ENCODE measurements around the gene PGAP2. TPM values are rescaled to one million over a fixed set of nuclear protein-coding genes. Genes with fewer than 3 reads are reported as not detected.

PGAP2 gene
- total and polyA plus RNA-seq, 2 donors (not counting 3 experiments of a cell fraction or from before 2014, with no cell fraction given), result 18.3 to 34.1 TPM

DNA sequence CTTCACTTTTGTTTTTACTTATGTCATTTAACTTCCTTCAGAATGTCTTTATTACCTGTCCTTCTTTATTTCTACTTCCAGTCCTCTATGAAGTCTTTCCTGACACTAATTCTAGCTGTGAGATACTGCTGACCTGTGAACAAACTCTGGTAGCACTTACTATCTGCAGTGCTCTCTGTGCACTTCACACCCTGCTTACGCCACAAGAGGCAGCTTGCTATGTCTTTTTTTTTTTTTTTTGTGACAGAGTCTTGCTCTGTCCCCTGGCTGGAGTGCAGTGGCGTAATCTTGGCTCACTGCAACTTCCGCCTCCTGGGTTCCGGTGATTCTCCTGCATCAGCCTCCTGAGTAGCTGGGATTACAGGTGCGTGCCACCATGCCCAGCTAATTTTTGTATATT is 57.8 kb downstream of the PGAP2 start:
- H3K4me2 ChIP-seq (ENCODE audit: insufficient read depth, low read length), result peak overlapping the region; percentile 68
- no peaks in the 10 kb centered on the region for H3K9me1 ChIP-seq (replicated peaks; ENCODE audit: control insufficient read depth, extremely low read depth, insufficient read depth, low read length)
- ChIA-PET POLR2A (interaction anchor here (0.7 kb wide), 1 partner anchor 15 kb away, joined by 5 read pairs; no protein-coding TSS in a partner anchor), CTCF (interaction anchor here (0.5 to 2.6 kb wide), 6 partner anchors 11 to 267 kb away, joined by 3 to 35 read pairs (median 5); partner anchors contain the start of gene STIM1)
- peaks cover 14% of the 10 kb centered on the region for H3K79me2 ChIP-seq (ENCODE audit: control insufficient read depth, insufficient read depth, low read length)
- dilution Hi-C loops (cut with MboI; ENCODE audit: extremely low pct_ligation_motif_present, low sequenced_read_pairs) (loop anchor here (25.0 kb wide), 1 partner anchor 196 kb away; no protein-coding TSS in a partner anchor), intact Hi-C loops (cut with micrococcal nuclease) (loop anchor here (1.0 kb wide), 1 partner anchor 14 kb away; no protein-coding TSS in a partner anchor)
- no peaks in the 10 kb centered on the region for H3K36me3 ChIP-seq (ENCODE audit: control insufficient read depth in 2 of 2, extremely low read depth in 1 of 2, insufficient read depth in 2 of 2, low read length in 2 of 2)
- H3K27me3 ChIP-seq (ENCODE audit: control insufficient read depth in 2 of 2, insufficient read depth in 2 of 2, low read length in 2 of 2), result no peaks in the 10 kb centered on the region
- FAIRE-seq (no peak), DNase-seq (ENCODE audit: low read depth, low spot score) (no peak)
- H3K9ac ChIP-seq (replicated peaks; ENCODE audit: extremely low read depth, insufficient read depth, low read length), result peak overlapping the region; percentile 17
- TF ChIP-seq MAX (IDR thresholded peaks at IDR 0.05; ENCODE audit: insufficient read depth, insufficient read length), result no peak
- TF ChIP-seq EZH2 (IDR thresholded peaks at IDR 0.05; ENCODE audit: borderline replicate concordance, low read depth, low read length, severe bottlenecking), result no peak
- no peak for TF ChIP-seq POLR2A (IDR thresholded peaks at IDR 0.05; ENCODE audit: low read depth, low read length)
- no peak for TF ChIP-seq GATA2 (IDR thresholded peaks at IDR 0.05; ENCODE audit: insufficient read depth, insufficient read length, low read depth, low read length)
- TF ChIP-seq CTCF (IDR thresholded peaks at IDR 0.05; ENCODE audit: extremely low read depth in 1 of 2, insufficient read depth in 1 of 2, low read depth in 1 of 2, low read length in 2 of 2), result no peak
- no peak for TF ChIP-seq POLR2AphosphoS5 (IDR thresholded peaks at IDR 0.05; ENCODE audit: insufficient read depth, low read depth, low read length)
- TF ChIP-seq JUN (IDR thresholded peaks at IDR 0.05; ENCODE audit: borderline replicate concordance, insufficient read depth, insufficient read length, low read depth), result no peak
- no peak for TF ChIP-seq MYC (IDR thresholded peaks at IDR 0.05; ENCODE audit: low read depth, low read length)
- no peak for TF ChIP-seq FOS (IDR thresholded peaks at IDR 0.05; ENCODE audit: borderline replicate concordance, insufficient read depth, low read length)
- BruUV-seq (replicated peaks), result no TSS peak
- H3K4me3 ChIP-seq (replicated peaks in 1 of 3; ENCODE audit: insufficient read depth in 1 of 3, low read depth in 1 of 3, low read length in 3 of 3), result peak overlapping the region in 1 of 3 experiments; percentile 10
- no peaks in the 10 kb centered on the region for H4K20me1 ChIP-seq (replicated peaks; ENCODE audit: control insufficient read depth, extremely low read depth, insufficient read depth, low read length)
- no peaks in the 10 kb centered on the region for H3K9me3 ChIP-seq (replicated peaks; ENCODE audit: control insufficient read depth, insufficient read depth, low read length)
- no peak overlapping the region for H2AFZ ChIP-seq (ENCODE audit: low read depth, low read length)
- H3K27ac ChIP-seq (ENCODE audit: insufficient read depth, low read depth, low read length), result peak overlapping the region; percentile 78
- peaks cover 42% of the 10 kb centered on the region for H3K4me1 ChIP-seq (ENCODE audit: control insufficient read depth, extremely low read depth, insufficient read depth, low read length)

All from endothelial cell of umbilical vein (primary cell).